A204.1 (cell line): Measurements from ENCODE around the gene ITFG2.
"Not testable (repeated sequence)": the region's sequence is repeated elsewhere in the genome, so short reads cannot be mapped to it uniquely, and the experiment has no call there.

Source experiments
- FAIRE-seq: peaks from 2 replicates; lab custom pipeline; 2012; peaks lifted over from hg19 to GRCh38; lab: Jason Lieb, UNC

ITFG2 gene

GRCh38 chr12:2832550-2833127, 20.2 kb downstream of the ITFG2 start:
- FAIRE-seq: no peak

- no peak for FAIRE-seq
Observed at GRCh38 chr12:2833327-2833726, 20.9 kb downstream of the ITFG2 start.

DNA sequence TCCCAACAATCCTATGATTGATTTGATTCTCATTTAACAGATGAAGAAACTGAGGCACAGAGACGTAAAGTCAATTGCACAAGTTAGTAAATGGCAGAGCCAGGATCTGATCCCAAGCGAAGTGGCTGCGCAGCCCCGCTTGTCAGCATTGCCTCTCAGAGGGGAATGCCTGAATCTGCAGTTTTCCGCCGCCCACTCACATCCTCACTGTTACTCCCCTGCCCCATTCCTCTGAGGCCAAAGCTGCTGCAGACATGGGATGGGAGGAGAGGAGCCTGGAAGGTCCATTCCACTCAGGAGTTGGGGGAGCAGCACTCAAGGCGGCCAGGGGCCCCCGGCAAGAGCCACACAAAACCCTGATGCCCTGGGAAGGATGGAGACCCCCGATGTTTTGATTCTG, 21.3 kb downstream of the ITFG2 start:
- no peak for FAIRE-seq

GRCh38 chr12:2834581-2835491, 22.4 kb downstream of the ITFG2 start, which contains the start of gene NRIP2:
Gene NRIP2 (minus strand): TSS chr12:2835035. CDS start chr12:2834983, 52 bp downstream.
- no peak for FAIRE-seq

- no peak for FAIRE-seq
Observed at GRCh38 chr12:2835691-2836403, 23.4 kb downstream of the ITFG2 start.

GRCh38 chr12:2836574-2836973, 24.1 kb downstream of the ITFG2 start:
- no peak for FAIRE-seq

DNA sequence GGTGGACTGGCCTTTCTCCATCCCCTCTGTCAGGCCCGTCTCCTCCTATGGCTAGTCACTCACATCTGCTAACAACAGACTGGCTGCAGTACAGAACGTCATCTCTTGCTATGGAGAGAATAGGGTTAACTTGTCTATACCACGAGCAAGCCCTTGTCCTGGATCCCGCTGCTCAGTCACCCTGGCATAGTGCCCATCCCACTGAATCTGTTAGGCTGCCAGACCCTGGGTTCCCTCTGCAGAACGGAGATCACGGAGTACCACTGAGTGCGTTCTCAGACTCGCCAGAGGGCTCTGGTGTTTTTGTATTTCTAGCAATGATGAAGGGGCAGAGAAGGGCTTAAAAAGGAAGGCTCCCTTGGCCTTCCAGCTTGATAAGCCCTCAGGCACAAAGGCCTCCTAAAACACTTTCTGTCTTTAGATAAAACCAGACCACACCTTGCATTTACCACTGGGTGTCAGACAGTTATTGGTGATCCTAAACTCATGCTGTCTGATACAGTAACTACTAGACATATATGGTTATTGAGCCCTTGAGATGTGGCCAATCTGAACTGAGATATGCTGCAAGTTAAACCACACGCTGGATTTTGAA, 28.7 kb downstream of the ITFG2 start:
- FAIRE-seq: no peak

DNA sequence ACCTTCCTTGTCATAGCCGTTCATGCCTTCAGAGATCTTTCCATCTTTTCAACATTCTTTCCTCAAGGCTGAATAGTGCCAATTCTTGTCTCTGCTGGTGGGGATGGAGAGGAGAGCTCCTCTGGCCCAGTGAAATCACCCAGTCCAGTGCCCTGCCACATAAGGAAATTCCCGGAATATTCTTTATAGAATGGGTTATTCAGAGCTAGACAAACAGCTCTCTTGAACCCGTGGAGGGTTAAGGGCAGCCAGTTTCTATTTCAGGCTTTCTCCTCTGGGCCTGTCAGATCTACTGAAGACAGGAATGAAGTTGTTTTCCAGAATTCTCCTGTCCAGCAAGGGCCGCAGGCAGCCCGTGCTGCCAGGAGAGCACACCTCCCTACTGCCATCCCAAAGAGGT, 30.5 kb downstream of the ITFG2 start:
- no peak for FAIRE-seq

DNA sequence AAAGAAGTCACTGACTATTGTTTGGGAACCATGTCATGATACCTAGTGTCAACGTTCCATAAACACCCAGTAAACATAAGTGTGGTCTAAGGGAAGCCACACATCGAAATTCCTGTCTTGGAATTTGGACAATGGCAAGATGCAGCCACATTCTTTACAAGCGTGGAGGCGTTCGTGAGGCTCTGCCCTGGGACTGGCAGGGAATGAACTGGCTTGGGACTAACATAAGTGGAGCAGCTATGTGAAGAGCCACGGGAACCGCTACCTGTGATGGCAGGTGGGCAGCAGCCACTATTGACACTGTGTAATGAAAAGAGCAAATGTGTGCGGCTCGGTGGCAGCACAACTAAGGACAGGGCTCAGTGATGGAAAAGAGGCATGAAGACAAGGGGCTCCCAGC, 32.3 kb downstream of the ITFG2 start:
- no peak for FAIRE-seq

DNA sequence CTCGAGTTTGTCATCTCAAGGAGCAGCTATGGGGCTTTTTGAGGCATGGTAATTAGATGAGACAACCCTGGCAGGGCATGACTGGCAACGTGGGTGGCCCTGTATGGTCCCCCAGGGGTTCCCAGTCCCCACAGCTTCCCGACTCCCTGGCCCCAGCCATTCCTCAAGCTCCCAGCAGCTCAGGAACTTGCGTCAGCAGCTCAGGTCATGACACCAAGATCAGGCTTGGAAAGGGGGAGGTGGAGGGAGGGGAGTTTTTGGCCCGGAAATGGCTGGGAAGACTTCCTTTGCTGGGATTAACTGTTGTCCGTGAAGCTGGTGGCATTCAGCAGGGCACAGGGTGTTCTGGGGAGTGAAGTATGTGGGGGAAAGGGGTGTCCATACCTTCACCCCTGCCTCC, 32.8 kb downstream of the ITFG2 start:
- no peak for FAIRE-seq

GRCh38 chr12:2851931-2852330, 39.5 kb downstream of the ITFG2 start:
- FAIRE-seq: no peak

DNA sequence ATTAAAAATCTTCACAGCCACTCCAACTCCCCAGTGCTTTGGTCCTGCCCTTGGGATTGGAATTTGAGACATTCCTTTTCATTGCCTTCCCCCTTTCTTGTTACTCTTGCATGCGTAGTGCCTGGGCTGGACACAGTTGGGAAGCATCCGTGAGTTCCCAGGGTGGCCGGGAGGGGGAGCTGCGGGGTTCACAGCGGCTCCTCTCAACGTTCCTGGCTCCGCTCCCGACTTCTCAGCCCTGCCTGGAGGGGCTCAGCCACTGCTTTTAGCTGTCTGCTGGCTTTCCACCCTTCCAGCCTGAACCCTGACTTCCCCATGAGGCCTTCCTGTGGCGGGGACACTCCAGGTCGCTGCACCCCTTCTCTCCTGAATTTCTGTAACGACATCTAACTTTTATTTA, 41.2 kb downstream of the ITFG2 start:
- no peak for FAIRE-seq

DNA sequence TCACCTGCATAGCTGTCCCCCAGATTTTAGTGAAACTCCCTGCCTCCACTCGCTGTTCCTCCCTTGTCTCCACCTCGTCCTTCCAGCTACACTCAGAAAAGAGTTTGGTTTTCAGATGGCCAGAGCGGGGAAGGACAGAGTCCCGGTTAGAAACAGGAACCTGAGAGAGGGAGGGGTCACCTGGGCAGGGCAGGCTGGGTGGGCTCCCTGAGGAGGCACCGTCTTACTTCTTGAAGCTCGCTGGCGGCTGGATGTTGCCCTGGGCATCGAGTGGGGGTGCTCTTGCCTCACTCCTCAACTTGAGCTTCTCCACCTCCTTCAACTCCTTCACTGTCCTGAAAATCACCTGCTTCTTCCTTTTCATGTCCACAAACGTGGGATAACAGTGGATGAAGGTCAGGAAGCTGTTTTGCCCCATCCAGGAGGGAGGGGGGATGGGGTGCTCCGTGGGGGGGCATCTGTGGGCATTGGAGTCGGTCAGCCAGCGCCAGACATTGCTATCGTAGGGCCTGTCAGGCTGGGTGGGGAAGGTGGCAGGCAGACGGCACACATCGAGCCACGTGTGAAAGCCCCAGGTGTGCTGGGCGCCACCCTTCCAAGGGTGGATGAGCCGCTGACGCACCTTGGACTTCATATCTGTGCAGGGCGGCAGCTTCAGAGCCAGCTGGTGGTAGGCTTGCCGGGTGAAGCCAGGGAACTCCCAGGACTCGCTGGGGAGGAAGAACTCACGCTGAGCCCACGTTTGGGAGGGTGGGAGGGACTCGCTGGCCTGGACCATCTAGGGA, 42.4 kb downstream of the ITFG2 start:
- FAIRE-seq: no peak

GRCh38 chr12:2855546-2855945, 43.1 kb downstream of the ITFG2 start:
- FAIRE-seq: no peak

DNA sequence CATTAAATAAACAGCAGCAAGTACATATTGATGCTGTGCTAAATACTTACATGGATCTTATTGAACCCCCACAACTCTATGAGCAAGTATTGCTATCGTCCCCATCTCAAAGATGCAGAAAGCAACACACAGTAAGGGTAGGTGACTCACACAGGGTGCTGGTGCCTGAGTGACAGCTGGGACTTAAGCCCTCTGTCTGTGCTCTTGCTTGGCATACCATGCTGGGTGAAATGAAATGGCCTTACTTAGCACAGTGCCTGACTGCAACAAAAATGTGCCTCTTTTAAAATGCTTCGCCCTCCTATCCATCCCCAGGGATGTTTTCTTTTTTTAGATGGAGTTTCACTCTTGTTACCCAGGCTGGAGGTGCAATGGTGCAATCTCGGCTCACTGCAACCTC, 43.6 kb downstream of the ITFG2 start:
- no peak for FAIRE-seq

GRCh38 chr12:2857021-2857431, 44.6 kb downstream of the ITFG2 start, which contains the start of gene TEX52:
Gene TEX52 (minus strand): TSS chr12:2857039. CDS start chr12:2857026, 13 bp downstream.
- FAIRE-seq: no peak

- no peak for FAIRE-seq
Observed at GRCh38 chr12:2857576-2857975, 45.1 kb downstream of the ITFG2 start.

DNA sequence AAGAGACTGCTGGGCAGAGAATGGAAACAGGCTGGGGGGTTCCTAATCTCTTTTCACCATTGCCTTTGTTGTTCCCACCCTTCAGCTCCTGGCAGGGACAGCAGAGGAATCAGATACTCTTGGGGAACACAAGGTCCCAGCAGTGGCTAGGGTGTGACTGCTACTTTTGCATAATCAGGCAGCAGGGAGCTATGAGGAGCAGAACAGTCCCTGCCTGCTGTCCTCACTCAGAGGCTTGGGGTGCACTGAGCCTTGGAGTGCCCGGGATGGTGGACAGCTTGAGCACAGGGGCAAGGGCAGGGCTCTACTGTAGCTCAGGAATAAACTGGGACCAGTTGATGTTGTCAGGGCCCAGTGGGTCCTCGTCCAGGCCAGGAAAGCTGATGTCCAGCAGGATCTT, 45.9 kb downstream of the ITFG2 start:
- FAIRE-seq: no peak

- FAIRE-seq: no peak
Observed at GRCh38 chr12:2858944-2859421, 46.5 kb downstream of the ITFG2 start.

- no peak for FAIRE-seq
Observed at GRCh38 chr12:2860170-2860569, 47.7 kb downstream of the ITFG2 start.

- FAIRE-seq: no peak
Observed at GRCh38 chr12:2862876-2863275, 50.4 kb downstream of the ITFG2 start.

DNA sequence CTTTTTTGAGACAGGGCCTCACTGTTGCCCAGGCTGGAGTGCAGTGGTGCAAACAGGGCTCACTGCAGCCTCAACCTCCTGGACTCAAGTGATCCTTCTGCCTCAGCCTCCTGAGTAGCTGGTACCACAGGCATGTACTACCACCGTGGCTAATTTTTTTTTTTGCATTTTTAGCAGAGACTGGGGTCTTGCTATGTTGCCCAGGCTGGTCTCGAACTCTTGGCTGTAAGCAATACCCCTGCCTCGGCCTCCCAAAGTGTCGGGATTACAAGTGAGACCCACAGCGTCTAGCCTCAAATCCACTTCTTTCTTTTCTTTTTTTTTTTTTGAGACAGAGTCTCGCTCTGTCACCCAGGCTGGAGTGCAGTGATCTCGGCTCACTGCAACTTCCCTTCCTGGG, 50.9 kb downstream of the ITFG2 start:
- not testable (repeated sequence) for FAIRE-seq
